A549 (cell line): ENCODE measurements around the gene CDT1.

ENCODE experiments used
- CTCF ChIP-seq: fragments of >200 bp; sonication (Bioruptor Twin); formaldehyde crosslinking; IDR thresholded peaks from 3 replicates; pipeline ENCODE4 v1.5.1; 2016
- EHMT2 ChIP-seq: fragments of 200-600 bp; sonication (generic); IDR thresholded peaks from 2 replicates; pipeline ENCODE4 v1.6.1; 2016; ENCODE audit warnings: antibody characterized with exemption, low read depth, mild to moderate bottlenecking, moderate library complexity
- ESRRA ChIP-seq: fragments of 150-350 bp; IDR thresholded peaks from 2 replicates; pipeline ENCODE4 v1.6.1; 2014; ENCODE audit warnings: mild to moderate bottlenecking, low read length, borderline replicate concordance
- JUN ChIP-seq, 2 experiments: fragments of >200 bp; sonication (Bioruptor Twin); formaldehyde crosslinking; IDR thresholded peaks; 2 replicates in 1 of 2; 3 replicates in 1 of 2; pipeline ENCODE4 v1.6.1; 2016 to 2017
- KDM1A ChIP-seq: fragments of 200-600 bp; sonication (generic); IDR thresholded peaks from 2 replicates; pipeline ENCODE4 v1.6.1; 2016; ENCODE audit warnings: low read depth, mild to moderate bottlenecking
- MYC ChIP-seq: IDR thresholded peaks from 2 replicates; pipeline ENCODE4 v1.6.1; 2012; ENCODE audit warnings: mild to moderate bottlenecking, inconsistent platforms, low read length, improper control_type of control experiment, borderline replicate concordance
- NR3C1 ChIP-seq: fragments of >200 bp; sonication (Bioruptor Twin); formaldehyde crosslinking; IDR thresholded peaks from 3 replicates; pipeline ENCODE4 v1.6.1; 2017
- PHF8 ChIP-seq: fragments of 200-600 bp; sonication (generic); IDR thresholded peaks from 2 replicates; pipeline ENCODE4 v1.6.1; 2016; ENCODE audit warnings: low read depth, mild to moderate bottlenecking, antibody characterized with exemption, moderate library complexity, borderline replicate concordance
- POLR2A ChIP-seq: IDR thresholded peaks from 2 replicates; pipeline ENCODE4 v1.6.1; 2012; ENCODE audit warnings: mild to moderate bottlenecking, low read length
- RAD21 ChIP-seq, 2 experiments: fragments of >200 bp in 1 of 2; sonication (Bioruptor Twin) in 1 of 2; formaldehyde crosslinking in 1 of 2; IDR thresholded peaks in 1 of 2; conservative IDR thresholded peaks in 1 of 2; 2 replicates in 1 of 2; 3 replicates in 1 of 2; pipeline ENCODE4 v1.6.1; 2012 to 2018; ENCODE audit warnings: inconsistent platforms in 1 of 2
- RFX5 ChIP-seq: fragments of 450-650 bp; IDR thresholded peaks from 2 replicates; pipeline ENCODE4 v1.7.1; 2014; ENCODE audit warnings: antibody characterized with exemption, mild to moderate bottlenecking, moderate library complexity
- RNF2 ChIP-seq: fragments of 200-600 bp; sonication (generic); IDR thresholded peaks from 2 replicates; pipeline ENCODE4 v1.6.1; 2016; ENCODE audit warnings: low read depth, mild to moderate bottlenecking, antibody characterized with exemption, moderate library complexity, borderline replicate concordance
- TFCP2L1 ChIP-seq: fragments of 250-450 bp; sonication (Bioruptor Pico); IDR thresholded peaks from 2 replicates; pipeline ENCODE4 v1.5.0; 2021; ENCODE audit warnings: mild to moderate bottlenecking

- TF ChIP-seq CTCF (no peak), MYC (no peak), POLR2A (no peak), ESRRA (no peak), EHMT2 (no peak), RFX5 (no peak), TFCP2L1 (CRISPR knock-in tag) (no peak), RNF2 (no peak), JUN (IDR thresholded peaks at IDR 0.05) (no peak), PHF8 (no peak), RAD21 (conservative IDR thresholded peaks at IDR 0.05 in 1 of 2, IDR thresholded peaks at IDR 0.05 in 1 of 2) (no peak), NR3C1 (no peak), KDM1A (no peak)
Measured at GRCh38 chr16:88856122-88856827, 52.7 kb downstream of the CDT1 start.
